ENCODE data around the gene CCNB1IP1. TPM values are rescaled to one million over a fixed set of nuclear protein-coding genes. Genes with fewer than 3 reads are reported as not detected.

The CCNB1IP1 gene
- polyA plus RNA-seq, 1 of the 3 experiments (the other 2 are of a cell fraction), result 35.4 TPM

- TF ChIP-seq REST (IDR thresholded peaks at IDR 0.05; ENCODE audit: low read depth, low read length), result no peak
Observed at GRCh38 chr14:20327005-20327869, 5.8 kb downstream of the CCNB1IP1 start (continued).

GRCh38 chr14:20317720-20318119 lies 15.4 kb downstream of the CCNB1IP1 start:
- Histone ChIP-seq H3K36me3 (replicated peaks in 1 of 2; ENCODE audit: control insufficient read depth in 1 of 2, insufficient read depth in 2 of 2, low read length in 1 of 2) (peaks cover 67 to 70% of the 10 kb centered on the region in 2 experiments), H3K9ac (no peak overlapping the region)
- POLR2A ChIA-PET, result no interaction called here

More at GRCh38 chr14:20317720-20318119, 15.4 kb downstream of the CCNB1IP1 start:
- Histone ChIP-seq H3K4me1 (ENCODE audit: control insufficient read depth in 1 of 2, insufficient read depth in 2 of 2, low read depth in 1 of 2, low read length in 1 of 2) (no peaks in the 10 kb centered on the region), H3K27ac (ENCODE audit: low read depth in 2 of 2, low read length in 1 of 2) (no peak overlapping the region), H3F3A (replicated peaks; ENCODE audit: insufficient read depth) (peaks cover 6% of the 10 kb centered on the region), H3K4me3 (ENCODE audit: low read depth in 2 of 2, low read length in 1 of 2) (no peak overlapping the region), H3K9me2 (no peaks in the 10 kb centered on the region), H2AFZ (ENCODE audit: low read depth) (no peak overlapping the region), H3K9me3 (no peaks in the 10 kb centered on the region), H4K20me1 (ENCODE audit: insufficient read depth) (no peaks in the 10 kb centered on the region), H3K27me3 (ENCODE audit: insufficient read depth) (no peaks in the 10 kb centered on the region), H3K4me2 (no peak overlapping the region), H3K79me2 (ENCODE audit: insufficient read depth) (peaks cover 6% of the 10 kb centered on the region)
- TF ChIP-seq RAD21 (IDR thresholded peaks at IDR 0.05; ENCODE audit: low read length) (no peak), NFIC (IDR thresholded peaks at IDR 0.05; ENCODE audit: borderline replicate concordance) (no peak), POLR2AphosphoS5 (IDR thresholded peaks at IDR 0.05; ENCODE audit: low read depth, low read length) (no peak), ZBTB33 (IDR thresholded peaks at IDR 0.05; ENCODE audit: borderline replicate concordance, low read depth) (no peak), FOSL2 (IDR thresholded peaks at IDR 0.05; ENCODE audit: borderline replicate concordance, low read depth) (no peak), MXI1 (IDR thresholded peaks at IDR 0.05; ENCODE audit: low read depth, low read length) (no peak)
- WGBS (ENCODE audit: low lambda C conversion rate), result 97% methylated on average over 16 of the region's 16 CpGs
- CTCF ChIA-PET, result interaction anchor here (1.0 to 2.0 kb wide), 2 partner anchors 9 to 295 kb away, joined by 3 to 14 read pairs; no protein-coding TSS in a partner anchor
- no peak for DNase-seq
